Measurements from ENCODE around the gene SPHKAP.
"Not testable (repeated sequence)": the region's sequence is repeated elsewhere in the genome, so short reads cannot be mapped to it uniquely, and the experiment has no call there.

Gene SPHKAP

DNA sequence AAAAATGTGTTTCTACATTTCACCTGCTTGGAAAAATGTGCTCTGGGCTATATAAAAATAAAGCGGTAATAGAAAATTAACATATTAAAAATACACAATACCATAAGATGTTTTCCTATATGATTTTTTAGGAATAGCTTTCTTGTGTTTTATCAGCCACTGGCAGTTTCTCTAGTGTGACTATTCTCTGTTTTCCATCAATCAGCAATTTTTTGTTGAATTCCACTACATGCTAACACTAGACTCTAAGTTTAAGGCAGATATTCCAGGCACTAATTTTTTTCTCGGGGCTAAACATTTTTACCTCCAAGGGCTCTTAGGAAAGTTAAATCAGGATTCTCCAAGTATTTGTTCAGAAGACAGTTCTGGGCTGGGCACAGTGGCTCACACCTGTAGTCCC, 140.5 kb downstream of the SPHKAP start:
- DNase-seq (ENCODE audit: low read depth): no peak

DNA sequence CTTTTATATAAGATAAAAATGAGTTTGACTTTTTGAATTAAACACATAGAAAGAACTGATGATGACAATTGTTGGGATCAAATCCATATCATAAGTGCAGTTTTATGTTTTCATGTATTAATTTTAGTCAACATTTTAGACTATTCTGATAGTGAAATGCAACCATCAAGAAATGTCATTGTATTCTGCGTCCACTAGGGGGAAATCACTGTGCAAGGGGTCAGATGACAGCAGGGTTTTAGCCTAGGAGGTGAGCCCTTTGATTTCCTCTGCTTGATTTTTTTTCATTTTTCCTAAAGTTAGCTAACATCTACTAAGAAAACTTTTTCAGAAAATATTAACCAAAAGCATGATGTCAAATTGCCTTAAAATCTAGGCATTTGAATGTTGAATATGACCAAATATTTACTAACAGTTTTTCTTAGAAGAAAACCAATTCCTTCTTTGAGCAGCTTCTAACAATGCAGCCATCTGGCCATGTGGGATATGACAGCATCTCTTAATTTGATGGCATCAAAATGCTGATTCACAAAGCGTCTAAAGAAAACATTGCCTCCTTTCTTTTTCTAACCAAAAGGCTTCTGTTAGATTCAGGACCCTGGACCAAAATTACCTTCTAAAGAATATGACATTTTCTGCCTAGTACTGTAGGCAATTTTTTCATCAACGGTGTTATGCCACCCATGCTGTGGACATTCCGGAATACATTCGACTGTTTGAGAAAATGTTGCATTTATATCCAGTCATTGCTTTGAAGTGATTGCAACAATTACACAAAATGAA, 141.5 kb downstream of the SPHKAP start:
- H3K4me3 ChIP-seq (ENCODE audit: low read depth, low read length): no peak overlapping the region
- no peak for DNase-seq (ENCODE audit: low read depth)

More for the DNA sequence above, 140.5 kb downstream of the SPHKAP start:
- H3K4me3 ChIP-seq (ENCODE audit: low read depth, low read length): no peak overlapping the region

DNA sequence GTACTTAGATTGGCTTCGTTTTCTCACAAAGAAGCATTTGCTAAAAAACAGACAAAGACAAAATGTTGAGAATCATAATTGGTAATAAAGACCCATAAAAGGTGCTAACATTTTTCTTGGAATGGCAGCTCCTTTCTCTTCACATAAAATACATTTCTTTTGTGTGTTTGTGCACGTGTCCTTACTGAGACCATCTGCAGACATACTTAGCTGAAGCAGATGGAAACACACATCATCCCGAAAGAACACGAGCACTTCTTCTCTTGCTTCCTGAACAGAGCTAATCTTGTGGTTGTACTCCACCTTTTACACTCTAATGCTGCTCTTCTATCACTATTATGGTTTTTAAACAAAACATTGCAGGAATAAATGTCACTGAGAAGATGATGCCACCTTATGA, 142.5 kb downstream of the SPHKAP start:
- no peak overlapping the region for H3K4me3 ChIP-seq (ENCODE audit: low read depth, low read length)
- DNase-seq (ENCODE audit: low read depth): no peak

DNA sequence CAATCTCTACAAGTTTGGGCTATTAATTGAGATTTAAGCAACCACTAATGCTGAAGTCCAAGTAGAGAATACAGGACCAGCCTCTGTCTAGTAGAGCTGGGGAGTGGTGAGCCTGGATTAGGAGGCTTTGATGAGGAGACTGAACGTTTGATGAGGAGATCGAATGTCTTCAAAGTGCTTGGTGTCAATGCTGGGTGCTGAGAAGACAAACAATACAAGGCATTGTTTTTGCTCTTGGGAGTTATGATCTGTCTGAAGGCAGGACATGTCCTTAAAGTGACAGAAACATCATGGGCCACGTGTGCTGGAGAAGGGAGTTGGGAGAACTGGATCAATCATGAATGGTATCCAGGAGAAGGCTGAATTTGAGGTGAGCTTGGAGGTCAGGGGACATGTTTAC, 143.6 kb downstream of the SPHKAP start:
- DNase-seq (ENCODE audit: low read depth): no peak
- H3K4me3 ChIP-seq (ENCODE audit: low read depth, low read length): no peak overlapping the region

DNA sequence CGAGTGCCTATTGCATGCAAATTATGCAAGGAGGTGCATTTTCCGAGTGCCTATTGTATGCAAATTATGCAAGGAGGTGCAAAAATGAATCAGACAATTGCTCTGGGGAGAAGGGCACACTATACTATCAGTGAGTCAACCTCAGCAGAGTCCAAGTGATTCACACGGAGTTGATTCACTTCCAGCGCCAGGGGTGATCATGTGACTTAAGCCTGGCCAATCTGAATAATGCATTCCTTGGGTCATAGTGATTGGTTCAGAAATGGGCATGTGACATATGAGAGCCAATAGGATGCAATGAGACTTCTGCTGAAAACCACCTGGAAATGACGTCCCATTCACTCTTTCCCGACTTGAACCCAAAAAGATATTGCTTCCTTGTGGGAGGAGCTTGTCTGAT, 157.9 kb downstream of the SPHKAP start:
- no peak for DNase-seq (ENCODE audit: low read depth)
- no peak overlapping the region for H3K4me3 ChIP-seq (ENCODE audit: low read depth, low read length)

DNA sequence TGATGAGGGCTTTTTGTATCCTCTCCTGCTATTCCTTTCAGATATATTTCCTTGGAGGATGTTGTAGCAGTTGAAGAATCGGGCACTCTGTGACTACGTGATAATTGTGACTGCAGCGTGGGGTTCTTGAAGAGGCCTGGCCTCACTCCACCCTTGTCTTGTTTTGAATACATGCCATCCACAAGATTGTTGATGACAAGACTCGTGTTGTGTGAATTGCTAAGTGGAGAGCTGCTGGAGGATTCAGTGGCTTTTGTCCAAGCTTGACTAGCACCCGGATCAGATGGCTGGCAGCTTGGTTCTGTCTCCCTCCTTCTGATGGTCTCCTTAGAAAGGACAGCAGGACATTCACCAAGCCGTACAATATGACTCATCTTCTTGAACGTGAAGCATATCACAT, 163.2 kb downstream of the SPHKAP start:
- DNase-seq (ENCODE audit: low read depth): no peak
- no peak overlapping the region for H3K4me3 ChIP-seq (ENCODE audit: low read depth, low read length)

DNA sequence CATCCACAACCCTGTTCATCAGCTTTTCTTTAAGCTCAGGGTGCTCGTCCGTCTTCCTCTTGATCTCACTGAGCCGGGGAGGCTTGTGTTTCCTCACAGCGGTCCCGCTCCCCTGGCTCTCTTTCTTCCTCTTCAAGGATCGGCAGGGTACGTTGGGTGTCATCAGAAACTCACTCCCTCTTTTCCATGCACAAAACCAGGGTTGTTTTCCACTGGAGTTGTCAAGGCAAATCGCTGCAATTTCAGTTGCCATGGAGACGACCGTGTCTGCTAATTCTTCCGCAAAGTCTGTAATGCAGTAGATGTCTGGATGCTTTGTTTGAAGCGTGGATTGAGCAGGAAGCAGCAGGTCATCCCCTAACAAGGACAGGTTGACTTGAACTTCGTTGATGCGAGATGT, 163.7 kb downstream of the SPHKAP start:
- DNase-seq (ENCODE audit: low read depth): no peak
- no peak overlapping the region for H3K4me3 ChIP-seq (ENCODE audit: low read depth, low read length)

DNA sequence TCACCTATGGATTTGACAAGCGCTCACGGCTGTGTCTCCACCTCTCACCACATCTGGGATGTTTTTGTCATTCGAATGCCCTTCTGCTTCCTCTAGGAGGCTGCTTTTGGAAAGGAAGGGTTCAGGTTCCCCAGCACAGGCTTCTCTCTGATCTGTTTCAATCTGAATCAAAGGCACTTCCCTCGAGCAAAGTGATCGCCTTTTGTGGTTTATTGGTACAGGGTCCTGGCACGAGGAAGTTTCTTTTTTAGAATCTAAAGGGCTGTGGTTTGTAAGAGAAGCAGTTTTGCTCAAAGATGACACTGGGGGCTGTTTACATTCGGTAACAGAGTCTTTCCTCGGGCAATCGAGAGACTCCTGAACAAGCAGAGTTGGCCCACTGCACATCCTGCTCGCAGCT, 165.1 kb downstream of the SPHKAP start:
- DNase-seq (ENCODE audit: low read depth): no peak
- no peak overlapping the region for H3K4me3 ChIP-seq (ENCODE audit: low read depth, low read length)

DNA sequence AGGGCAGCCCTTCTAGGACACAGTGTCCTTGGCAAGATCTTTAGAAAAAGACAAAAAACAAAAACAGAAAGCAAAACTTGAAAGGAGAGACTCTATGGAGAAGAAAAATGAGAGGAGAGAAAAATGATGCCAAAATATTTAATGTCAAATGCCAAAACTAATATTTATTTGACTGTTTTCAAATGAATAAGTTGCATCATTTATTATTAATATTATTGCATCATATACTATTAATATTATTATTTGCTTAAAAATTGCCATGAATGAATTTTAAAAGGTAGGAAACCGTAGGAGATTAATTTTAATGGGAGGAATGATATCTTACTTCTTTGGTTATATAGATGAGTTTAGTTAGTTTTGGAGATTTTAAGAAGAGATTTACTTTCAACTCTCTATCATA, 165.7 kb downstream of the SPHKAP start:
- H3K4me3 ChIP-seq (ENCODE audit: low read depth, low read length): no peak overlapping the region
- DNase-seq (ENCODE audit: low read depth): no peak

DNA sequence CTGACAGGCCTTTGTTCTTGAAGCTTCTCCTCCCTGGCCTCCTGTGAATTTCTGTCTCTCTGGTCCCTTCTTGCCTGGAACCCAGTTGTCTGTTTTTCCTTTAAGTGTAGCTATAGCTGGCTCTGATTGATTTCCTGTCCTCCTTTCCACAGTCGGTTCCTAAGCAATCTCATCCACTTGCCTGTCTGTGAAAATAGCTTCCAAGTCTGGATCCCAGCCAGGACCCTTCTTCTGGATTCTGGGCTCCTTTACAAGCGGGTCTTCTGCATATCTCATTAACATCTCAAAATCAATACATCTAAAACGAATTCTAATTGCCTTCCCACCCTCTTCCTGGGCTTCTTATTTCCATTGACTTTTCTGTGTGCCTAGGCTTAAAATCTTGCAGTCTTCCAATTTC, 185.1 kb downstream of the SPHKAP start:
- DNase-seq (ENCODE audit: low read depth): no peak
- H3K4me3 ChIP-seq (ENCODE audit: low read depth, low read length): no peak overlapping the region

DNA sequence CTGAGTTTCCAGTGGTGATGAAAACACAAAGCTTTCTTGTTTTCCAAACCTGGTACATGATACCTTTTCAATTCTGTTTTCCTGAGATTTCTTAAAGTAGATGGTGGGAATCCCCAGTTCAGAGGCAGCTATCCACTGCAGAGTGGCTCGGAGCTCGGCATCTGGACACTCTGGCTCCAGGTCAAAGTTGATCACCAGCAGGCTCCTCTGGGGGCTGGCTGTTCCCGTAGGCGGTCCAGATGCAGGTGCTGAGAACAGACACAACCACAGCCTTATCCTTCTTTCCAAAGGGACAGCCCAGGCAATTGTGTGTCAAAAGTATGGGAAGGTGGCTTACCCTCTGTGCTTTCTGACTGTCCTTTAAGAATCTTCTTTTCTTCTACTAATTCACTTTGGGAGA, 190.6 kb downstream of the SPHKAP start:
- no peak overlapping the region for H3K4me3 ChIP-seq (ENCODE audit: low read depth, low read length)
- no peak for DNase-seq (ENCODE audit: low read depth)

DNA sequence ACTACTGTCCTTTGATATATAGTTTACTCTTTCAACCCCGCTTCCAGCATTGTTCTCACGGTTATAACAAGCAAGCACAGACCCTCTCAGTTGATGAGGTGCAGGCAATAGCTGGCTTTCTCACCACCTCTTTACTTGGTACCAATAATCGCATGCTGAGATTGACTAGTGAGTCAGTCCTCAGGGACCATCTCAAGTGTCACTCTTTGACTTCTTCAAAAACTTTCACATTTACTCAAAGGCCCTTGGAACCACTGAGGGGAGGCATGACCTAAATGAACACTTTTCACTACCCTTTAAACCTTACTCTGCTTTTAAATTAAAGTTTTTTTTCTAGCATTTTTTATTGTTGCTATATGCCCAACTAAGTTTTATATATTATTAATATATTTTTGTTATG, 208.2 kb downstream of the SPHKAP start:
- no peak overlapping the region for H3K4me3 ChIP-seq (ENCODE audit: low read depth, low read length)
- no peak for DNase-seq (ENCODE audit: low read depth)

DNA sequence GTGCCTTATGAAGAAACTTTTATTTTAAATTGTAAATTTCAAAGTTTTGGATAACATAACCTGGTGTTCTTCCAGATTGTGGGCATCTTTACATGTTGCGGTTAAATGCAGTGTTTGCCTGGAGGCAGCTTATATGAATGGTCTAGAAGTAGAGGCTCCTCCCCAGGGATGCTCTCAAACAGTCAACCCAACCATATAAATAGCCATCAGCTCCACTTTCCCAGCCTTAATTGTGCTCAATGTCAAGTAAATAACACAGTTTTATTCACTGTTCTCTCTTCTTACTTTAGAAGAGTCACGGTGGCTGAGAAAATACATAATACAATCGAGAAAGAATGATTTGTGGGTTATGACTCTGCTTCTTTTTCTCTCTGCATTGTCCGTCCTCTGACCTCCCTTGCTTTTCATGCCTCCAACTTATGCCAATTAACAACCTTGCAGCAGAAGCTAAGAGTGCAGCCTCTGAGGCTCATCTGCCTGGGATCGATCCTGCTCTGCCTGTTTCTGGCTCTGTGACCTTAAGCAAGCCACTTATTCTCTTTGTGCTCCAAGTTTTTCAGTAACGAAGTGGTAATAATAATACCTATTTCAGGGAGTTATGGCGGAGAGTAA, 209.8 kb downstream of the SPHKAP start:
- no peak overlapping the region for H3K4me3 ChIP-seq (ENCODE audit: low read depth, low read length)
- no peak for DNase-seq (ENCODE audit: low read depth)

DNA sequence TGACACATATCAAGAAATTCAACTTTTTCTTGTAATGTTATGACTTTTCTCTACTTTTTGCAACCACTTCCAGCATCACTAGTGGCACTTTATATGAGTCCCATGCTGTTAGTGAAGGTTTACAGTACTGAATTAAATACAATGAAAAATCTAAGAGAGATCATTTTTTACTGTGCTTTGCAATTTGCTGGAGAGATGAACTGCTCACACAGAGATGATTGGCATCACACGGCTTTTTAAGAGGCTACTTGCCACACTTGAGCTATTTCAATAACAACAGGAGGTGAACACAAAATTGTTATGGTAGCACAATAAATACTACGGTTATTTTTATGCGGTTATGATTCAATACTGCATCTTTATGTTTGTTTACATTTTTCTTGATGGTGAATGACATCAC, 221.2 kb downstream of the SPHKAP start:
- DNase-seq (ENCODE audit: low read depth): no peak

DNA sequence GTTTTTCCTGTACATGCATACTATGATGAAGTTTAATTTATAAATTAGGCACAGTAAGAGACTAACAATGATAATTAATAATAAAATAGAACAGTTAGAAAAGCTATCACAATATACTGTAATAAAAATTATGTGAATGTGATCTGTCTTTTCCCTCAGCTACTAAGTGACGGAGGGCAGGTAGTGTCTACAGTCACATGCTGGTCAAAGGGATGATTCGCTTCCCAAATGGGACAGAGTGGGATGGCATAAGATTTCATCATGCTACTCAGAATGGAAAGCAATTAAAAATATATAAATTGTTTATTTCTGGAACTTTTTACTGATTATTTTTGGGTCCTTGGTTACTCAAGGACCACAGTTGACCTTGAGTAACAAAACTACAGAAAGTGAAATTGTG, 238.5 kb downstream of the SPHKAP start:
- no peak for DNase-seq (ENCODE audit: low read depth)
- H3K4me3 ChIP-seq (ENCODE audit: low read depth, low read length): no peak overlapping the region

More for the DNA sequence above, 221.2 kb downstream of the SPHKAP start:
- no peak overlapping the region for H3K4me3 ChIP-seq (ENCODE audit: low read depth, low read length)

DNA sequence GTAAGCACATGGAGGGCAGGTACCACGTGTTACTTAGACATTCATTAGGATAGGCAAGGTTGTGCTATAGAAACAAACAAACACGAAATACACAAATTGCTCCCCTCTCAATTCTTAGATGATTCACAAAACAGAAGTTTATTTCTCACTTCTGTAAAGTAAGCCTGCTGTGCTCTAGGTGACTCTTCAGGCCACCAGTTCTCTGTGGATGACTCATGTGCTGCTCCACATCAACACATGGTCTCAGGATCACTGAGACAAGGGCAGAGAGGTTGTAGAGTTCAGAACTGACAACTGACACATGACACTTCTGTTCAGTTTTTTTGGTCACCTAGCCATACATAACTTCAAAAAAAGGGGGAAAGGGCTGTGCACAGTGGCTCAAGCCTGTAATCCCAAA, 239.5 kb downstream of the SPHKAP start:
- no peak overlapping the region for H3K4me3 ChIP-seq (ENCODE audit: low read depth, low read length)
- DNase-seq (ENCODE audit: low read depth): no peak

DNA sequence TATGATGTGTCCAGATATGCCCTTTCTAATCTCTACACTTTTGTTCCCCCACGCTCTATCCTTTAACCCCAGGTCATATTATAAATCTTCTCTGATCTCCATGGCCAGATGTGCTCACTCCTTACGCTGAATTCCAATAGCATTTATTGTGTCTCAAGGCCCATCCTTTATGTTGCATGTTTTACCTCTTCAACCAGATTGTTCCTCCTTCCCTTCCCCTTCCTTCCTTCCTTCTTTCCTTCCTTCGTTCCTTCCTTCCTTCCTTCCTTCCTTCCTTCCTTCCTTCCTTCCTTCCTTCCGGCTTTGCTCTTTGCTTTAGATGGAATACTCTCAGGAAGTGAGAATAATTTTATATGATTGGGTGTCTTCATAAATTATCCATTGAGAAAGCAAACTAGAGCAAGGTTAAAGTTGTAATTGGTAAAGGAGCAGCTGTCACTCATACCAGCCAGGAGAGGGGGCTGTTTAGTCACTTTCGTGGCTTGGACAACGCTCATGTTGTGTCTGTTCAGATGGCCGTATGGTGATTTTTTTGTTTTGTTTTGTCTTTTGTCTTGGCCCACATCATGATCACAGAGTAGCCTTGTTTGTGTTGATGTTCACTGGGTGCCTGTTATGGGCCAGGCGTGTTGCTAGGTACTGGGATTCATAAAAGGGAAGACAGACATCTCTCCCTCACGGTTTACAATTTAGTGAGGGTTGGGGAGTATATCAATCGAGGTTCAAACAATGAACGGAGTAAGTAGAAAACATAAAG, 242.0 kb downstream of the SPHKAP start:
- no peak overlapping the region for H3K4me3 ChIP-seq (ENCODE audit: low read depth, low read length)
- DNase-seq (ENCODE audit: low read depth): no peak

DNA sequence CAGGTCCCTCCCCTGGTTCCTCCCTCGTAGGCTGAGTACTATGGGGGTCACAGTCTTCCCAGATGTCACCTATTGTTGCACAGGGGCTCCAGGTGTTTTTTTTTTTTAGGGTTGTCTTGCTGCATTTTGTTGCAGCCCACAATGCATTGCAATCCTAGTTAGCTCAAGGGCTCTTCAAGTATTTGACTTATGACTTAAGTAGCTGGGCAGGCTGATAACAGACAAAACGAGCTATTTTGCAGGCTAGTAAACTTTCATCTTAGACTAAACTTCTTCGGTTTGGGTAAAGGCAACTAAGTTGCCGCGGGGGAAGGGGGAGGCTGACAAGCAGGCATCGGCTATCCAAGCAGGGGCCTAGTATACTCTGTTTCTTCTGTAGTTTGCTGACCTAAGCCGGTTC, 245.2 kb downstream of the SPHKAP start:
- not testable (repeated sequence) for H3K4me3 ChIP-seq (ENCODE audit: low read depth, low read length); DNase-seq (ENCODE audit: low read depth)

DNA sequence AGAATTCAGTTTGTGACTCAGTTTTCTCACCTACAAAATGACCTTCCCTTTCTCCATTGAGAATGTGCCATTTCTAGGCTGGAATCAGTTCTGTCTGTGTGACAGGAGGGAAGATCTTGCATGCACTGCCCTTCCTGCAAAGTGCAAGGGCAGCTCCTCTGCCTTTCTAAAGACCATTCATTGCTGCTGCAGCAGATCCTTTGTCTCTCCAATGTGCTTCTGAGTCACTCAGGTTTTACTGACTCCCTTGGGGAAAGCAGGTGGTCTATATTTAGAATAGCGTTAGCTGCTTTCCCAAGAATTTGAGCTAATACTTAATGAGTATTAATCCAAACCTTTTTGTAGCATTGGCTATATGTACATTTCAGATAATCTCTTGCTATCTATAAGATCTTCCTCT, 247.6 kb downstream of the SPHKAP start:
- no peak overlapping the region for H3K4me3 ChIP-seq (ENCODE audit: low read depth, low read length)
- DNase-seq (ENCODE audit: low read depth): no peak

DNA sequence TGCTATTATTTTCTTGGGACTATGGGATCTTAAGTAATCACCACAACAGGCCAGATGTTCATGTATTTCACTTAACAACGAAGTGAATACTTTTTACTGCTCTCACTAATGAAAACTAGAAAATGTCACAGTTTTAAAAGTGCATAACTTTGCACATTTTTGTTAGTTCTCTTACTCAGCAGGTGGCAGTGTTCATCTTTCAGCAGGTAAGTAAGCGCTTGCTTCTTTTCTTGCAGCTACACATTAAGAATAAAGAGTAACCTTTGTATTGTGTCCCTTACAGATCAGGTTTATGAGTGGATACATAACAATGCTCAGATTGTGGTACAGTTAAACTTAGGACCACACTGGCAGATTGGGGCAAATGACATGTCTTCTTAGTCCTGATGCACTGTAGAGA, 249.1 kb downstream of the SPHKAP start:
- H3K4me3 ChIP-seq (ENCODE audit: low read depth, low read length): no peak overlapping the region
- DNase-seq (ENCODE audit: low read depth): no peak

DNA sequence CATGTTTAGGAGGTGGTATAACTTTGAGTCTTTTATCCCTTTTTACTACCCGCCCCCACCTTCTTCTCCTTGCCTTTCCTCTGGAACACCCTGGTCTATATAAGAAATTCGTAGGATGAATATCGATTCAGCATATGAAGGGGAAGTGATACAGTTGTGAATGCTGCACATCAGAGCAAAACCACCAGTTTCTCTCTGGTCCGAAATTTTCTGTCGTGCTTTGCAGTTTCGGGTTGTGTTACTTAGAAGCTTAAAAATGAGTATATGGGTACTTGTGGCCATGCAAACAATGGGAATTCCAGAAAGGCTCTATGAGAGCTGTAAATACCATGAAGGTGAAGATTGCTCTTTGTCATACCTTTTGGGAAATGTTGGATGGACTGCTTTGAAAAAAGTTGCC, 249.5 kb downstream of the SPHKAP start:
- no peak overlapping the region for H3K4me3 ChIP-seq (ENCODE audit: low read depth, low read length)
- no peak for DNase-seq (ENCODE audit: low read depth)

Measured in skeletal muscle cell (primary cell).